ENCODE data around the gene THSD1. TPM values are rescaled to one million over a fixed set of nuclear protein-coding genes. Genes with fewer than 3 reads are reported as not detected.

THSD1 gene
- total and polyA plus RNA-seq, 2 donors (not counting 1 experiment from before 2014, with no cell fraction given): 5.2 to 9.1 TPM

GRCh38 chr13:52393572-52394357 lies 12.2 kb downstream of the THSD1 start:
- no peak for DNase-seq (ENCODE audit: low read depth in 2 of 2)
- H3K4me2 ChIP-seq (ENCODE audit: extremely low read depth, insufficient read depth, low read length): no peak overlapping the region
- no peaks in the 10 kb centered on the region for H3K9me3 ChIP-seq (ENCODE audit: control insufficient read depth, insufficient read depth, low read depth, low read length)
- H2AFZ ChIP-seq (ENCODE audit: low read length): no peak overlapping the region
- no peak for TF ChIP-seq CTCF (conservative IDR thresholded peaks at IDR 0.05 in 1 of 2, IDR thresholded peaks at IDR 0.05 in 1 of 2; ENCODE audit: low read depth in 1 of 2, low read length in 2 of 2)
- TF ChIP-seq EZH2 (IDR thresholded peaks at IDR 0.05; ENCODE audit: low read length, missing control alignments): no peak
- no peaks in the 10 kb centered on the region for H3K79me2 ChIP-seq (ENCODE audit: control insufficient read depth, insufficient read depth, low read length)
- H3K36me3 ChIP-seq (ENCODE audit: control insufficient read depth, insufficient read depth, low read length): peaks cover 3% of the 10 kb centered on the region
- H3K27me3 ChIP-seq (ENCODE audit: control insufficient read depth, insufficient read depth, low read length): no peaks in the 10 kb centered on the region
- no peaks in the 10 kb centered on the region for H4K20me1 ChIP-seq (ENCODE audit: control insufficient read depth, extremely low read depth, insufficient read depth, low read length)
- no peaks in the 10 kb centered on the region for H3K4me1 ChIP-seq (ENCODE audit: control insufficient read depth, extremely low read depth, insufficient read depth, low read length)
- H3K9ac ChIP-seq (ENCODE audit: insufficient read depth, low read length): no peak overlapping the region
- no peak overlapping the region for H3K27ac ChIP-seq (ENCODE audit: insufficient read depth, low read length)
- no peak overlapping the region for H3K4me3 ChIP-seq (replicated peaks in 1 of 4; ENCODE audit: control extremely low read depth in 1 of 4, insufficient read depth in 1 of 4, low read depth in 3 of 4, low read length in 4 of 4)

GRCh38 chr13:52387721-52388120 lies 18.3 kb downstream of the THSD1 start:
- H3K4me3 ChIP-seq (replicated peaks in 1 of 4; ENCODE audit: control extremely low read depth in 1 of 4, insufficient read depth in 1 of 4, low read depth in 3 of 4, low read length in 4 of 4): no peak overlapping the region
- H3K4me1 ChIP-seq (ENCODE audit: control insufficient read depth, extremely low read depth, insufficient read depth, low read length): no peaks in the 10 kb centered on the region
- H3K79me2 ChIP-seq (ENCODE audit: control insufficient read depth, insufficient read depth, low read length): no peaks in the 10 kb centered on the region
- no peaks in the 10 kb centered on the region for H3K36me3 ChIP-seq (ENCODE audit: control insufficient read depth, insufficient read depth, low read length)
- no peak for DNase-seq (ENCODE audit: low read depth in 2 of 2)
- no peak overlapping the region for H3K4me2 ChIP-seq (ENCODE audit: extremely low read depth, insufficient read depth, low read length)
- H3K9me3 ChIP-seq (ENCODE audit: control insufficient read depth, insufficient read depth, low read depth, low read length): no peaks in the 10 kb centered on the region
- H3K9ac ChIP-seq (ENCODE audit: insufficient read depth, low read length): no peak overlapping the region
- no peak for TF ChIP-seq CTCF (conservative IDR thresholded peaks at IDR 0.05 in 1 of 2, IDR thresholded peaks at IDR 0.05 in 1 of 2; ENCODE audit: low read depth in 1 of 2, low read length in 2 of 2)
- no peak for TF ChIP-seq EZH2 (IDR thresholded peaks at IDR 0.05; ENCODE audit: low read length, missing control alignments)
- H4K20me1 ChIP-seq (ENCODE audit: control insufficient read depth, extremely low read depth, insufficient read depth, low read length): no peaks in the 10 kb centered on the region
- H3K27me3 ChIP-seq (ENCODE audit: control insufficient read depth, insufficient read depth, low read length): no peaks in the 10 kb centered on the region
- no peak overlapping the region for H2AFZ ChIP-seq (ENCODE audit: low read length)
- no peak overlapping the region for H3K27ac ChIP-seq (ENCODE audit: insufficient read depth, low read length)

DNA sequence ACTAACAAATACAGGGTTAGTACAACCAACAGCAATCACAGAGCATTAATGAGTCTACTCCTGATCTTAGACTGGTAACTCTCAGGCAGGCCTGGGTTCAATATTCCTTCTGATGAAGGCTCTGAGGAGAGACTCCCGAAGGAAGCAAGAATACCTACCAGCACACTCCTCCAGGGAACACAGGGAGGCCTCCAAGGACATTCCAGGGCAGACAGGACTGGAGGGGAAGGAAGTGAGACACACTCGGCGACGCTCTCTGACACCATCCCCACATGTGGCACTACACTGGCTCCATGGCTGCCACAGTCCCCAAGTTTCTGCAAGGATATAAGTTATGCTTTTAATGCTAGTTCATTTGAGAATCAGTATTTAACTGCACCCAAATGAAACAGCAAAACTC lies 20.1 kb downstream of the THSD1 start:
- no peaks in the 10 kb centered on the region for H4K20me1 ChIP-seq (ENCODE audit: control insufficient read depth, extremely low read depth, insufficient read depth, low read length)
- no peaks in the 10 kb centered on the region for H3K79me2 ChIP-seq (ENCODE audit: control insufficient read depth, insufficient read depth, low read length)
- no peak overlapping the region for H2AFZ ChIP-seq (ENCODE audit: low read length)
- no peaks in the 10 kb centered on the region for H3K4me1 ChIP-seq (ENCODE audit: control insufficient read depth, extremely low read depth, insufficient read depth, low read length)
- DNase-seq (ENCODE audit: low read depth in 2 of 2): no peak
- H3K27ac ChIP-seq (ENCODE audit: insufficient read depth, low read length): no peak overlapping the region
- no peak overlapping the region for H3K4me3 ChIP-seq (replicated peaks in 1 of 4; ENCODE audit: control extremely low read depth in 1 of 4, insufficient read depth in 1 of 4, low read depth in 3 of 4, low read length in 4 of 4)
- TF ChIP-seq CTCF (conservative IDR thresholded peaks at IDR 0.05 in 1 of 2, IDR thresholded peaks at IDR 0.05 in 1 of 2; ENCODE audit: low read depth in 1 of 2, low read length in 2 of 2) (no peak), EZH2 (IDR thresholded peaks at IDR 0.05; ENCODE audit: low read length, missing control alignments) (no peak)
- no peaks in the 10 kb centered on the region for H3K9me3 ChIP-seq (ENCODE audit: control insufficient read depth, insufficient read depth, low read depth, low read length)
- H3K4me2 ChIP-seq (ENCODE audit: extremely low read depth, insufficient read depth, low read length): no peak overlapping the region
- no peak overlapping the region for H3K9ac ChIP-seq (ENCODE audit: insufficient read depth, low read length)
- H3K36me3 ChIP-seq (ENCODE audit: control insufficient read depth, insufficient read depth, low read length): no peaks in the 10 kb centered on the region
- H3K27me3 ChIP-seq (ENCODE audit: control insufficient read depth, insufficient read depth, low read length): no peaks in the 10 kb centered on the region

All from fibroblast of lung (primary cell).